C4-2B (cell line): ENCODE results near the gene PTPRS.

ENCODE experiments used
- CTCF ChIP-seq: fragments of 450-650 bp; conservative IDR thresholded peaks from 2 replicates; pipeline ENCODE4 v1.5.1; 2017; ENCODE audit warnings: mild to moderate bottlenecking
- ZFX ChIP-seq: fragments of 450-650 bp; IDR thresholded peaks from 2 replicates; pipeline ENCODE4 v1.6.1; 2017

GRCh38 chr19:5369962-5370367 is 29.4 kb upstream of the PTPRS start:
- peak; percentile 84 for TF ChIP-seq CTCF
- TF ChIP-seq ZFX: no peak
